ENCODE results near the gene TMX2. TPM values are rescaled to one million over a fixed set of nuclear protein-coding genes. Genes with fewer than 3 reads are reported as not detected.
"Not testable (repeated sequence)": the region's sequence is repeated elsewhere in the genome, so short reads cannot be mapped to it uniquely, and the experiment has no call there.

TMX2 gene
- total RNA-seq, 3 donors from 2014 or later (not counting 1 experiment from before 2014, with no cell fraction given) = 43.6 to 70.4 (median 45.7) TPM

GRCh38 chr11:57709802-57710367, 2.5 kb upstream of the TMX2 start:
- WGBS (ENCODE audit: insufficient coverage) = 95% methylated on average over 5 of the region's 5 CpGs
- H3K4me1 Mint-ChIP-seq = peaks cover 36 to 41% of the 10 kb centered on the region in 2 donors

GRCh38 chr11:57711414-57712255, 758 bp upstream of the TMX2 start, which contains the start of gene MED19:
MED19 (minus strand) TSS chr11:57712215; CDS start chr11:57712179, 36 bp downstream.
- Mint-ChIP-seq H3K9me3 (no peaks in the 10 kb centered on the region), H3K4me1 (peaks cover 36 to 41% of the 10 kb centered on the region in 2 donors), H3K27me3 (ENCODE audit: low read depth in 2 of 2) (no peaks in the 10 kb centered on the region), H3K36me3 (no peaks in the 10 kb centered on the region), H3K4me3 (peak within 1 kb of the TSS; percentile 96), H3K27ac (peak within 1 kb of the TSS; percentile 93 to 94)
- no peaks in the 10 kb centered on the region for H3K9me3 ChIP-seq (ENCODE audit: control insufficient read depth, insufficient read depth, low read length)
- H3K4me1 ChIP-seq (ENCODE audit: control insufficient read depth, insufficient read depth, low read length) = peaks cover 19% of the 10 kb centered on the region
- TF ChIP-seq CTCF (IDR thresholded peaks at IDR 0.05) = no peak
- DNase-seq (peak; percentile 70 to 89), ATAC-seq (peak; percentile 32 to 53 (median 43))
- no peaks in the 10 kb centered on the region for H3K27me3 ChIP-seq (ENCODE audit: control insufficient read depth, insufficient read depth, low read length)
- intact Hi-C loops (cut with micrococcal nuclease) = loop anchor here (1.0 to 2.0 kb wide), 7 partner anchors 30 to 867 kb away; partner anchors contain the start of genes CLP1, SELENOH, TIMM10 and ZFP91
- H3K27ac ChIP-seq (ENCODE audit: low read length) = peak within 1 kb of the TSS; percentile 73
- peak within 1 kb of the TSS; percentile 72 for H3K4me3 ChIP-seq (ENCODE audit: low read length)
- 13% methylated on average over 51 of the region's 51 CpGs for WGBS (ENCODE audit: insufficient coverage)
- H3K36me3 ChIP-seq (ENCODE audit: control insufficient read depth, insufficient read depth, low read length) = no peaks in the 10 kb centered on the region

More at GRCh38 chr11:57709802-57710367, 2.5 kb upstream of the TMX2 start:
- Mint-ChIP-seq H3K4me3 (no peak overlapping the region), H3K27ac (peak overlapping the region in 1 of 2 donors; percentile 2), H3K36me3 (no peaks in the 10 kb centered on the region), H3K27me3 (ENCODE audit: low read depth in 2 of 2) (no peaks in the 10 kb centered on the region), H3K9me3 (no peaks in the 10 kb centered on the region)
- DNase-seq (no peak), ATAC-seq (no peak)
- Histone ChIP-seq H3K36me3 (ENCODE audit: control insufficient read depth, insufficient read depth, low read length) (peaks cover 3% of the 10 kb centered on the region), H3K4me3 (ENCODE audit: low read length) (no peak overlapping the region), H3K27me3 (ENCODE audit: control insufficient read depth, insufficient read depth, low read length) (no peaks in the 10 kb centered on the region), H3K4me1 (ENCODE audit: control insufficient read depth, insufficient read depth, low read length) (peaks cover 19% of the 10 kb centered on the region), H3K27ac (ENCODE audit: low read length) (no peak overlapping the region), H3K9me3 (ENCODE audit: control insufficient read depth, insufficient read depth, low read length) (no peaks in the 10 kb centered on the region)
- TF ChIP-seq CTCF (IDR thresholded peaks at IDR 0.05) = no peak
- intact Hi-C loops (cut with micrococcal nuclease) = loop anchor here (2.0 kb wide), 1 partner anchor 91 kb away; no protein-coding TSS in a partner anchor

- no peak overlapping the region for H3K4me3 ChIP-seq (ENCODE audit: low read length)
- Mint-ChIP-seq H3K4me1 (peaks cover 30 to 41% of the 10 kb centered on the region in 2 donors), H3K27ac (peak overlapping the region; percentile 93 to 94), H3K27me3 (ENCODE audit: low read depth in 2 of 2) (no peaks in the 10 kb centered on the region), H3K4me3 (peak overlapping the region; percentile 96), H3K9me3 (no peaks in the 10 kb centered on the region), H3K36me3 (no peaks in the 10 kb centered on the region)
- no peaks in the 10 kb centered on the region for H3K9me3 ChIP-seq (ENCODE audit: control insufficient read depth, insufficient read depth, low read length)
- ATAC-seq = no peak
- no peak for TF ChIP-seq CTCF (IDR thresholded peaks at IDR 0.05)
- 97% methylated on average over 2 of the region's 2 CpGs for WGBS (ENCODE audit: insufficient coverage)
- peaks cover 19% of the 10 kb centered on the region for H3K4me1 ChIP-seq (ENCODE audit: control insufficient read depth, insufficient read depth, low read length)
- no peak overlapping the region for H3K27ac ChIP-seq (ENCODE audit: low read length)
- DNase-seq = no peak
- no peaks in the 10 kb centered on the region for H3K27me3 ChIP-seq (ENCODE audit: control insufficient read depth, insufficient read depth, low read length)
- intact Hi-C loops (cut with micrococcal nuclease) = loop anchor here (2.0 kb wide), 1 partner anchor 865 kb away; the partner anchor contains the start of gene ZFP91
- H3K36me3 ChIP-seq (ENCODE audit: control insufficient read depth, insufficient read depth, low read length) = no peaks in the 10 kb centered on the region
These were observed 1.4 kb downstream of the TMX2 start for GRCh38 chr11:57713835-57714234.

GRCh38 chr11:57716726-57717125, 4.3 kb downstream of the TMX2 start:
- WGBS (ENCODE audit: insufficient coverage) = 98% methylated on average over 14 of the region's 34 CpGs
- H3K4me1 Mint-ChIP-seq = peaks cover 24 to 26% of the 10 kb centered on the region in 2 donors
- H3K27me3 Mint-ChIP-seq (ENCODE audit: low read depth in 2 of 2); H3K4me3 Mint-ChIP-seq; H3K27me3 ChIP-seq (ENCODE audit: control insufficient read depth, insufficient read depth, low read length); H3K36me3 Mint-ChIP-seq; H3K27ac ChIP-seq (ENCODE audit: low read length); H3K4me3 ChIP-seq (ENCODE audit: low read length); H3K9me3 Mint-ChIP-seq; intact Hi-C loops (cut with micrococcal nuclease); DNase-seq; ATAC-seq; H3K36me3 ChIP-seq (ENCODE audit: control insufficient read depth, insufficient read depth, low read length); H3K9me3 ChIP-seq (ENCODE audit: control insufficient read depth, insufficient read depth, low read length); H3K27ac Mint-ChIP-seq: not testable (repeated sequence)
- peaks cover 11% of the 10 kb centered on the region for H3K4me1 ChIP-seq (ENCODE audit: control insufficient read depth, insufficient read depth, low read length)
